GM19372 (cell line): Measurements from ENCODE around the gene SRP14.
"Not testable (repeated sequence)": the region's sequence is repeated elsewhere in the genome, so short reads cannot be mapped to it uniquely, and the experiment has no call there.

ENCODE experiments used
- ATAC-seq: cut with Tn5 transposase; IDR thresholded peaks from one replicate; pipeline ENCODE4 v1.9.1; 2021; ENCODE audit warnings: mild to moderate bottlenecking, low read depth, moderate library complexity; ENCODE audit not compliant: unreplicated experiment

SRP14 gene

DNA sequence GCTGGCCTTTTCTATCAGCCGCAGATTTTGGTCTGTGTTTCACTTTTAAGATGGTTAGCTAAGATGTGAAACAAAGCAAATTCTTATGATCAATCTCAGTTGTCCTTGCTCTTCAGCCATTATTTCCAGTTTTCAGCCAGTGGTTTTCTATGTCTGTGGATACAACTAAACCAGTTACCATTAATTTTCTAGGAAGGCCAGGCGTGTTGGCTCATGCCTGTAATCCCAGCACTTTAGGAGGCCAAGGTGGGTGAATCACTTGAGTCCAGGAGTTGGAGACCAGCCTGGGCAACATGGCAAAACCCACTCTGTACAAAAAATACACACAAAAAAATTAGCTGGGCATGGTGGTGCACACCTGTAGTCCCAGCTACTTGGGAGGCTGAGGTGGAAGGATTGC is 42.8 kb downstream of the SRP14 start:
- not testable (repeated sequence) for ATAC-seq

DNA sequence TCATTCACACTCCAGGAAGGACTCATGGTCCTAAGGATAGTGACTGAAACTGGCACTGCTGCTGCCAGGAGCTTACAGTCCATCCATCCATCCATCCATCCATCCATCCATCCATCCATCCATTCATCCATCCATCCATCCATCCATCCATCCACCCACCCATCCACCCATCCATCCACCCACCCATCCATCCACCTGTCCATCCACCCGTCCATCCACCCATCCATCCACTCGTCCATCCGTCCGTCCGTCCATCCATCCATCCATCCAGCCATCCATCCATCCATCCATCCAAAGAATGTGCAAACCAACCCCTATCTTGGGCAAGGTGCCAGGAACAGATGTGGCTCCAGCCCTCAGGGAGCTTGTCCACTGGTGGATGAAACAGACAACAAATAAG is 46.0 kb downstream of the SRP14 start:
- ATAC-seq = not testable (repeated sequence)

DNA sequence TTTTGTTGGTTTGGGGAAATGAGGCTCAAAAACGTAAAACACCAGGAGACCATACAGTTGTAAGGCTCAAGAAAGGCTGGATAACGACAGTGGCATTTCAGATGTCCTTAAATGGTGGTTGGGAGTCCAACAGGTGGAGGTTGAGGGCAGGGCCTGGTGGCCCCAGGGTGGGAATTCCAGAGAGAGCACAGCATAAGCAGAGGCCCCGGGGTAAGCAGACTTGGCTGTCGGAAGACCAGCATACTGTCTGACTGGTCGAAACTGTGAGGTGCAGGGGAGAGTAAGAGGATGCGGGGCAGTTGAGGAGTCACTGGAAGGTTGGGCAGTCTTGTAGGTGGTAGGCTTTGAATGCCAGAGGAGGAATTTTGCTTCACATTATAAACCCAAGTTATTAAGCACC is 48.3 kb downstream of the SRP14 start:
- no peak for ATAC-seq

DNA sequence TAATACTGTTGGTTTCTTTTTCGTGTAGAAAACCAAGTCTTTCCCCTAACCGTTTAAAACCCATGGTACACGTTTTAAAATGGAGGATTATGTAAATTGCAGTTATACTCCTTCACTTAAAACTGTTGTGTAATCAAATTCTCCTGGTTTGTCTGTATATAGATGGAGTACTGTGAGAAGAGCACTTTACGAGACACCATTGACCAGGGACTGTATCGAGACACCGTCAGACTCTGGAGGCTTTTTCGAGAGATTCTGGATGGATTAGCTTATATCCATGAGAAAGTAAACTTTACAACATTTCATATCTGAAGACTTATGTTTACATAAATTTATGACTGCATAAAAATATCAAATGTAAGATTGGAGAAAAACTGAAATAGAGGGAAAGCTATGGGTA is 51.2 kb downstream of the SRP14 start:
- ATAC-seq = no peak
